SKM-1 (cell line): Measurements from ENCODE around the gene SLIT1.

Experiments
- DNase-seq: peaks from one replicate; lab custom pipeline; 2025; ENCODE audit not compliant: unreplicated experiment; lab: John Stamatoyannopoulos, UW

Gene SLIT1

GRCh38 chr10:96984541-96985131 lies 201.1 kb downstream of the SLIT1 start:
- no peak for DNase-seq

- no peak for DNase-seq
Observed at GRCh38 chr10:96982149-96982930, 203.4 kb downstream of the SLIT1 start.

- no peak for DNase-seq
Observed at GRCh38 chr10:96978621-96979154, 207.1 kb downstream of the SLIT1 start.

DNA sequence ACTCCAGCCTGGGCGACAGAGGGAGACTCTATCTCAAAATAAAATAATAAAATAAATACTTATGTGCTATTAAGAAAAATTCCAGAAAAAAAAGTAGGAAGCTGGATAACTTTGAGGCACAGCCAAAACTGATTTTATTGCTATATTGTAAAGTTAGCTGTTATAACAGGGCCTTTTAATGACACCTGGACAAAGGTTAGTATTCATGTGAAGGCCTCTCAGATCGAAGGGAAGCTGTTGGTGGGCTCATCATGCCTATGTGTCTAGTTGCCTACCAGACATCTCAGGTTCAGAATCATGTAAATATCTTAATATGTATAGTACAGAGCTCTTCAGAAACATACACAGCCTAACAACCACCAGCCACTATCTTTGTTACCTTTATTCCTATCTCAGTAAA lies 210.6 kb downstream of the SLIT1 start:
- no peak for DNase-seq

GRCh38 chr10:96973809-96974747 lies 211.7 kb downstream of the SLIT1 start:
- DNase-seq, result no peak

DNA sequence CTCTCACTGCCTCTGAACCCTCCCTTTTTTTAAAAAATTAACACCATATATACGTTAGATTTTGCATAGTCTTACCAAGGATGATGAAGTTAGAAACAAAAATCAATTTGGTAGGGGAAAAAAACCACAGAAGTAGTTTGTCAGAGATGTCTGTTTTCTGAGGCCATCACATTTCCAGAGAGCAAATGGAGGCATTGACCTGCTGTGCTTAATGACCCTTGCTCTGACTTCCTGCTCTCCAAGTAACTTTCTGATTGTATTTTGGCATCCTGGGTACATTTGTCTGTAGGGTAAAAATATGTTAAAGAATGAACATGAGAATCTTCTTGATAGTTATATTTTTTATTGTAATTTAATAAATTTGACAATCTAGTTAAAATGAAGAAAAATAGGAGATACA lies 213.5 kb downstream of the SLIT1 start:
- DNase-seq, result no peak

DNA sequence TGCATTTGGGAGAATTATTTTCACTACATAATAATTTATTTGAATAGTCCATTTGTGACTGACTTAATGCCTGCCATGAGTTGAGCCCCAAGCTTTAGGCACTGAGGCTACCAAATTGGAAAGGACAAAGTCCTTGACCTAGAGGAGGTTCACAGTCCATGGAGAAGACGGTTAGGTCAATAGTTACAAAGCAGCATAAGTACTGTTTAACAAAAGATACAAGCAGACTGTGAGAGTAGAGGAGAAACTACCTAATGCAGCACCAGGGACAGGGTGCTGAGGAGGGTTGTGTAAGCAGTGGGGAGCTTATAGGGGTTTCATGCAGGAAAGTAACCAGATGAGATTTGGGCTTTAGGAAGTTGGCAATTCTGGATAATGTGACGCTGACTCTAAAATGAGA lies 214.4 kb downstream of the SLIT1 start:
- DNase-seq, result no peak

GRCh38 chr10:96968682-96969423 lies 216.9 kb downstream of the SLIT1 start:
- no peak for DNase-seq

- DNase-seq, result no peak
Observed at GRCh38 chr10:96967847-96968246, 217.9 kb downstream of the SLIT1 start.

GRCh38 chr10:96964131-96964530 lies 221.6 kb downstream of the SLIT1 start:
- no peak for DNase-seq

- DNase-seq, result no peak
Observed at GRCh38 chr10:96960872-96961271, 224.9 kb downstream of the SLIT1 start.

- DNase-seq, result no peak
Observed at GRCh38 chr10:96959733-96960132, 226.0 kb downstream of the SLIT1 start.

- no peak for DNase-seq
Observed at GRCh38 chr10:96958071-96958470, 227.7 kb downstream of the SLIT1 start.

DNA sequence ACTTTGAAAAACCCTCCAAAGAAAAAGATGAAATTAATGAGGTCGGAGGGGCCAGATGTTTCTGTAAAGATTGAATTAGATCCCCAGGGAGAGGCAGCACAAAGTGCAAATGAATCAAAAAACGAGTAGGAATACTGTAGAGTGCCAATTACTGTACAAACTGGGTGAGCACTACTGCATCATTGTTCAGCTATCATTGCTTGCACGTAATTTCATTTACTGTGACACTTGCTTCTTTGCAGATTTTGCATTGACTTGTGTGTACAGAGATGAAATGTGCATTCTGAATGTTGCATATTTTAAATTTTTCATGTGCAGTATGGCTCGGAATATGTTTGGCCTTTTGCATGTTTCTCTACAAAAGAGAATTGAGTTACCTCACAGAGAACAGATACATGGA lies 230.0 kb downstream of the SLIT1 start:
- DNase-seq, result no peak

- no peak for DNase-seq
Observed at GRCh38 chr10:96951954-96952353, 233.8 kb downstream of the SLIT1 start.

DNA sequence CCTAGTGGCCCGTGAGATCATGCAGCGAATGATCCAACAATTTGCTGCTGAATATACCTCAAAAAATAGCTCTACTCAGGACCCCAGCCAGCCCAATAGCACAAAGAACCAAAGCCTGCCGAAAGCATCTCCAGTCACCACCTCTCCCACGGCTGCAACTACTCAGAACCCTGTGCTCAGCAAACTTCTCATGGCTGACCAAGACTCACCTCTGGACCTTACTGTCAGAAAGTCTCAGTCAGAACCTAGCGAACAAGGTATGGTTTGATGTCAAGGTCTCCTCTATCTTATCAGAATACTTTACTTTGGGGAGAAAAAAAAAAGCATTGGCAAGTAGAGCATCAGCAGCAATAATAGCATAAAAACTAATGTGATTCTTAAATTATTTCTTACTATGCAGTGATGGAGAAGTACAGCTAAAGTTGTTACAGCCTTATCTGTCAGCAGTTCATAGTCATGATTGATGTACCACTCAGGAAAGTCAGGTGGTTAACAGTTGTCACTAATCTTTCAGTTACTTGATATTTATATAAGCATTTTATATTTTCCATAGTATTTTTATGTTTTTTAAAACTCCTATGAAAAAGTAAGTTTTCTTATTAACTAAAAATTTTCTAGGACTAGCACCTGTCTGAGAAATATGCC lies 236.6 kb downstream of the SLIT1 start:
- DNase-seq, result no peak
